GM18520 (cell line): Measurements from ENCODE around the gene GDF11.

ENCODE experiments used
- ATAC-seq: cut with Tn5 transposase; IDR thresholded peaks from one replicate; pipeline ENCODE4 v1.9.1; 2021; ENCODE audit not compliant: unreplicated experiment

GDF11 gene

GRCh38 chr12:55780685-55781084 lies 37.8 kb downstream of the GDF11 start:
- ATAC-seq, result no peak

GRCh38 chr12:55788546-55788945 lies 45.6 kb downstream of the GDF11 start:
- no peak for ATAC-seq

DNA sequence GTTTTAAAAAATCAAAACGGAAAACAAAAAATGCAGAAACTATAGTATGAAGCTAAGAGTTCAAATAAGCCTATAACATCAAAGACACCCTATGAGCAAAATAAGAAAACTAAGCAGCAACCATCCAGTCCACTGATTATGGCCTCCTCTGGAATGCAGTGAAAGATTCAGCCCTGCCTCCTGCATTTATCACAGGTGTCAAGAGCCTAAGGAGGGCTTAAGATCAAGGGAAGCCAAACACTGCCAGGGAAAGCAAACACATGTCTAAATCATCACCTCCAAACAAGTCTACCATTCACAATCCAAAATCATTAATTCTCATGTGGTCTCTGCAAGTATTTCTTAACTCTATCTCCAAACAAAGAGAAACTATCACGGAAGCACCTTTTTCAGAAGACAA lies 46.2 kb downstream of the GDF11 start:
- ATAC-seq, result no peak

GRCh38 chr12:55789893-55790292 lies 47.0 kb downstream of the GDF11 start:
- ATAC-seq, result no peak

- no peak for ATAC-seq
These were observed 53.0 kb downstream of the GDF11 start for GRCh38 chr12:55795950-55796349.

GRCh38 chr12:55797068-55797467 lies 54.1 kb downstream of the GDF11 start:
- no peak for ATAC-seq

DNA sequence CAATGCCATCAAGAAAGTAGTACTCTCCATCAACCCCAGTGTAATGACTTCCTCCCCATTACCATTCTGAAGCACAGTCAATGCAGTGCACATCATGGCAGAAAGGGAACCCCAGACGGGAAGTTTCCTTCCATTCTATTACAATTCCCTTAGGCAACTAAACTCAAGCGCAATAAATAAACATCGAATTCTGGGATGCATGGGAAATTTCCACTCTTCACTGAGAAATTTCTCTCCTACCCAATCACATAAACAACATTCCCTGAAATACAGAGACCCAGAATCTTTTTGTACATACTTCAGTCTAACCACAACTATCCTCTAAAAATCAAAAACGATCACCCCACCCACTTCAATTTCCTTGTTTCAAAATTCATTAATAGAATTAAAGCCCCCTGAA lies 54.6 kb downstream of the GDF11 start:
- no peak for ATAC-seq
